Colon (tissue), 2 donors: ENCODE data around the gene NUCB1.
A peak's percentile ranks its signal among the peaks of the same experiment; 100 is the strongest.
"Not testable (repeated sequence)": the region's sequence is repeated elsewhere in the genome, so short reads cannot be mapped to it uniquely, and the experiment has no call there.

Experiments used
- FAIRE-seq: peaks from 2 replicates; lab custom pipeline; 2012; peaks lifted over from hg19 to GRCh38; lab: Jason Lieb, UNC
- donor health status: control.
- donor health status: control.

NUCB1 gene

GRCh38 chr19:48899781-48900476 is at the start of gene NUCB1:
TSS of gene NUCB1 (plus strand) at chr19:48900312. CDS start at chr19:48900797, 485 bp downstream.
- FAIRE-seq, result peak; percentile 79

GRCh38 chr19:48852292-48852691 is 47.8 kb upstream of the NUCB1 start:
- FAIRE-seq, result no peak

DNA sequence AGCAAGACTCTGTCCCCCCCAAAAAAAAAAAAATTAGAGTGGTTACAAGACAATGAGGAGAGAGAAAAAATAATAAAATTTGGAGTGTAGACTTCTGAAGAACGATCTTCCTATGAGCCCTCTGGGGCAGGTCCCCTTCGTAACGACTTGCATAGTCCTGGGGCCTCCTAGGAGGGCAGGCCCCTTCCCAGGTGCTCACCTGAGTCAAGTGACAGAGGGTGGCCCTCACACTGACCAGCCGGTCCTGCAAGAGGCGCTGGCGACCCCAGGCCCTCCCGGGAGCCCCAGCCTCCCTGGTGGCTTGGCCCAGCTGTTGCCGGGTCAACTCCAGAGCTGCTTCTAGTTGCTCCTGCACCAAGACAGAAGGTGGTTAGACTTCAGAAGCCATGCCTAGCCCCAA is 46.6 kb upstream of the NUCB1 start:
- no peak for FAIRE-seq

- FAIRE-seq, result no peak
These were observed 46.0 kb upstream of the NUCB1 start for GRCh38 chr19:48854103-48854502.

DNA sequence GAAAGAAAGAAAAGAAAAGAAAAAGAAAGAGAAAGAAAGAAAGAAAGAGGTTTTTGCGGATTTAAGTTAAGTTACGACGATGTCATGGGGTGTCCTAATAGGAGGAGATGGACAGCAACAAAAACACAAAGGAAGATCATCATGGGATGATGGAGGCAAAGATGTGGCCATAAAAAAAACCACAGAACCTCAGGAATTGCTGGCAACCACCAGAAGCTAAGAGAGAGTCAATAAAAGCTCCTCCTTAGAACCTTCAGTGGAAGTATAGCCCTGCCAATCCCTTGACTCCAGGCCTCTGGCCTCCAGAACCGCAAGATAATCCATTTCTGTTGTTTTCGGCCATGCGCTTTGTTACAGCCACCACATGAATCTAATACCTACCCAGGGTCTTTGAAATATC is 43.2 kb upstream of the NUCB1 start:
- no peak for FAIRE-seq

- no peak for FAIRE-seq
These were observed 41.0 kb upstream of the NUCB1 start for GRCh38 chr19:48858984-48859710.

GRCh38 chr19:48859711-48860572 is 40.2 kb upstream of the NUCB1 start:
- no peak for FAIRE-seq

DNA sequence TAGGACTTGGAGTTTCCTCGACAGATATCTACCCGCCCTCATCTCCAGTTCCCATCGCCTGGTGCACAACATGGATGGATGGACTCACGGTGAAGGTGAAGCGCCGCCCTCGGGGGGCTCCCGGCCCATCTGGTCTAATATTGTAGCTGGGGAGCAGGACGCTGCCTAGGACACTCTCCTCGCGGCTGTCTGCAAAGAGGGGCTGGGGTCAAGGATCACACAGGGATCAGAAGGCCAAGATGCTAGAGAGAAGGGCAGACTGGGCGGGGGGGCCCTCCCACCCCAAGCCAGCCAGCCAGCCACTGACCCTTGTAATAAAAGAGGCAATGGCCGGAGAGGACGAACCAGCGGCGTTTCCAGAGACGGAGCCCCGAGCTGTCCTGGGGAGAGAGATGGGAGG is 38.8 kb upstream of the NUCB1 start:
- FAIRE-seq, result no peak

- FAIRE-seq, result no peak
These were observed 37.3 kb upstream of the NUCB1 start for GRCh38 chr19:48862827-48863226.

DNA sequence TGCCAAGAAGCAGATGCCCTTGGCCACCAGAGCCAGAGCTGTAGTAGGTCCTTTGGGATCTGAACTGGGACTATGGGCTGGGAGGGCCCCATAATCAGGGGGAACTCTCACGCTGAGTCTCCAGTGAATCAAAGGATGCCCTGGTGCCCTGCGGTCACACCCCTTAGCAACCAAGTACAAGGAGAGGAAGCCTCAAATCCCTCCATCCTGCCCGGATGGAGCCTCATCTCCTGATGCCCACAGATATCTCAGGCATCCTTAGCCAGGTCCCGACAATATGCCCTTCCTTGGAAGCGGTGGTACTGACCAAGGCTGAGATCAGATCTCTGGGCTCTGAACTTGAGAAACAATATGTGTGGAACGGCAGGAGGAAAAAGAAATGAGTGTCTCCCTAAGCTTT is 33.4 kb upstream of the NUCB1 start:
- no peak for FAIRE-seq

- no peak for FAIRE-seq
These were observed 32.9 kb upstream of the NUCB1 start for GRCh38 chr19:48867123-48867745.

- FAIRE-seq, result no peak
These were observed 32.4 kb upstream of the NUCB1 start for GRCh38 chr19:48867746-48868113.

DNA sequence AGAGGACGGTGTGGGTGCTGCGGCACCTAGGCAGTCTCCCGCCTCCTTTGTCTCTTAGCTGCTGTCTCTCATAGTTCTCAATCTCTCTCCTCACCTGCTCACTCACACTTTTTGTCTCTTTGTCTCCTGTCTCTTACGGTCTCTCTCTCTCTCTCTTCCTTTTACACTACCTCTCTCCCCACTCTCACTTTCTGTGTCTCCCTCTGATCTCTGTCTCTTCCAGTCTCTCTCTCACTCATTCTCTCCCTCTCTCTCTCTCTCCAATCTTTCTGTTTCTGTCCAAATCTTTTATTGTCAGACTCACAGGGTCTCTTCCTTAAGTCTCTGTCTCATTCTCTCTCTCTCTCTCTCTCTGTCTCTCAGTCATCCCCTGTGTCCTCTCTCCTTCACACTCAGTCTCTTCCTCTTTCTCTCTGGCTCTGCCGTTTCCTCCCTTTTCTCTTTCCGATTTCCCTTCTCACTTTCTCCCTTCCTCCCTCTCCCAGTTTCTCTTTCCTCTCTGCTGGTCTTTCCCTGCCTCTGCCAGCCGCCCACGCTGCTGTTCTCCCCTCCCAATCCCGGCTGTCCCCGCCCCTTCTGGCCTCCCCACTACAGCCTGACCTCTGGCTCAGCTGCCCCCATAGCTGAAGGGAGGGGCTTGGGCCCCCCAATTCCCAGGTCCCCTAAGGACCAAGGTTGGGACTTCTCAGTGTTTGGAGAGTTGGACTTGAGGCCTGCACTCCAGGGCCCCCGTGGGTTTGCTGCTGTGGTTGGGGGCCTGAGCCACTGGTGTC is 31.8 kb upstream of the NUCB1 start, which contains the start of gene PLEKHA4:
Gene PLEKHA4 (minus strand): TSS at position 504 of the 773 bp plus-strand sequence. CDS start 997 bp downstream, outside the sequence.
- FAIRE-seq, result no peak

GRCh38 chr19:48870048-48870447 is 30.1 kb upstream of the NUCB1 start:
- no peak for FAIRE-seq

DNA sequence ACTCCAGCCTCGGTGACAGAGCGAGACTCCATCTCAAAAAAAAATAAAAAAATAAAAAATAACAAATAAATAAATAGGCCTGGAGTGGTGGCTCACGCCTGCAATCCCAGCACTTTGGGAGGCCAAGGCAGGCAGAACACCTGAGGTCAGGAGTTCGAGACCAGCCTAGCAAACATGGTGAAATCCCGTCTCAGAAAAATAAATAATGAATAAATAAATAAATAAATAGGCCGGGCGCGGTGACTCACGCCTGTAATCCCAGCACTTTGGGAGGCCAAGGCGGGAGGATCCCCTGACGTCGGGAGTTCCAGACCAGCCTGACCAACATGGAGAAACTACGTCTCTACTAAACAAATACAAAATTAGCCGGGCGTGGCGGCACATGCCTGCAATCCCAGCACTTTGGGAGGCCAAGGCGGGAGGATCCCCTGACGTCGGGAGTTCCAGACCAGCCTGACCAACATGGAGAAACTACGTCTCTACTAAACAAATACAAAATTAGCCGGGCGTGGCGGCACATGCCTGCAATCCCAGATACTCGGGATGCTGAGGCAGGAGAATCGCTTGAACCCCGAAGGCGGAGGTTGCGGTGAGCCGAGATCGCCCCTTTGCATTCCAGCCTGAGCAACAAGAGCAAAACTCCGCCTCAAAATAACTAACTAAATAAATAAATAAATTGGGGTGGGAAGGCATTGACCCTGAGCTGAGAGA is 28.5 kb upstream of the NUCB1 start:
- FAIRE-seq, result not testable (repeated sequence)

DNA sequence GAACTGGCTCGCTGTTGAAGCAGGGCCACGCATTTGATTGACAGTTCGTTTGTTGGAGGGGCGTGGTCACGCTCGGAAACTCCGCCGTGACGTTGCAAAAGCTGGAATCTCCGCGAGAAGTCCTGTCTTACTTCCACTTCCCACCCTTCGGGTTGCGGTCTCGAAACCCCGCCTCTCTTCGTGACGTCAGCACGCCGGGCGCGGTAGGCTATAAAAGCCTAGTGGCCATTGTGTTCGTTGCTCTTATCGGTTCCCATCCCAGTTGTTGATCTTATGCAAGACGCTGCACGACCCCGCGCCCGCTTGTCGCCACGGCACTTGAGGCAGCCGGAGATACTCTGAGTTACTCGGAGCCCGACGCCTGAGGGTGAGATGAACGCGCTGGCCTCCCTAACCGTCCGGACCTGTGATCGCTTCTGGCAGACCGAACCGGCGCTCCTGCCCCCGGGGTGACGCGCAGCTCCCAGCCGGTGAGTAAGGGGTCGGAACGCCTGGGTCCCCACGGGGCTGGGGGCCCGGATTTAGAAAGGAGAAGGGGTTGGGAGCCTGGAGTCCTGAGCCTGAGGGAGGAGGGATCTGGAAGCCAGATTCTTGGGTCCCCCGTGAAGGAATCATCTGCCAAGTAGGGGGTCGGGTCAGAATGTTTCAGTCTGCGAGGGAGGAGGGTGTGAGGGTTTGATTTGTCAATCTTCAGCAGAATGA is 27.8 kb upstream of the NUCB1 start, which contains the start of gene PPP1R15A:
Gene PPP1R15A (plus strand): TSS at position 240 of the 702 bp plus-strand sequence. CDS start 813 bp downstream, outside the sequence.
- FAIRE-seq, result peak; percentile 55

DNA sequence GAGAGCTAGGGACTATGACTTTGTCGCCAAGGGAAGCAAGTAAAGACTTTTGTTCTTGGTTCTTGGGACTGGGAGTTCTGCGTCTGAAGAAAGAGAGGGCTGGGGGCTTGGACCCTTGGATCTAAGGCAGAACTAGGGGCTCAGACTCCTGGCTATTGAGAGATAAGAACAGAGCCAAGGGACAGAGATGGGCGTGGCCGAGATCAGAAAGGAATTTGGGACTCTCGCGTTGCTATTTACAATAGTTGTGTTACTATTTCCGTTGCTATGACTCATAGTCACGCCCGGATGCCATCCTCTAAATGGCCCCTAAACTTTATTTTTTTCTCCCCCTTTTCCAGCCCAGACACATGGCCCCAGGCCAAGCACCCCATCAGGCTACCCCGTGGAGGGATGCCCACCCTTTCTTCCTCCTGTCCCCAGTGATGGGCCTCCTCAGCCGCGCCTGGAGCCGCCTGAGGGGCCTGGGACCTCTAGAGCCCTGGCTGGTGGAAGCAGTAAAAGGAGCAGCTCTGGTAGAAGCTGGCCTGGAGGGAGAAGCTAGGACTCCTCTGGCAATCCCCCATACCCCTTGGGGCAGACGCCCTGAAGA is 27.1 kb upstream of the NUCB1 start:
- FAIRE-seq, result no peak

- FAIRE-seq, result no peak
These were observed 26.4 kb upstream of the NUCB1 start for GRCh38 chr19:48873476-48874302.
